Neural cell (in vitro differentiated cells): ENCODE results near the gene KRT40. TPM values are rescaled to one million over a fixed set of nuclear protein-coding genes. Genes with fewer than 3 reads are reported as not detected.

Source experiments
- H2AFZ ChIP-seq: fragments of 200-600, 300-800 bp; sonication (generic), shearing (Covaris generic); 2 replicates; pipeline ENCODE4 v1.6.0; 2014; ENCODE audit warnings: low read depth, mild to moderate bottlenecking, antibody characterized with exemption, low read length, moderate library complexity
- H3F3A ChIP-seq: fragments of 200-600 bp; shearing (Covaris generic); 2 replicates; pipeline ENCODE4 v1.6.1; 2016; ENCODE audit warnings: mild to moderate bottlenecking, moderate library complexity, mixed read lengths, antibody characterized with exemption, low read length; ENCODE audit not compliant: insufficient read depth, poor library complexity, severe bottlenecking
- H3K27ac ChIP-seq: fragments of 200-600, 300-800 bp; sonication (generic), shearing (Covaris generic); 2 replicates; pipeline ENCODE4 v1.5.1; 2014; ENCODE audit warnings: mild to moderate bottlenecking, low read length, moderate library complexity
- H3K27me3 ChIP-seq: fragments of 300-800, 200-600 bp; sonication (generic), shearing (Covaris generic); 2 replicates; pipeline ENCODE4 v1.6.0; 2014; ENCODE audit warnings: mild to moderate bottlenecking, low read depth, low read length, moderate library complexity; ENCODE audit not compliant: insufficient read depth
- H3K36me3 ChIP-seq: fragments of 300-800, 200-600 bp; sonication (generic), shearing (Covaris generic); 2 replicates; pipeline ENCODE4 v1.5.1; 2014; ENCODE audit warnings: mild to moderate bottlenecking, antibody characterized with exemption, low read length, moderate library complexity; ENCODE audit not compliant: insufficient read depth
- H3K4me2 ChIP-seq: fragments of 300-800, 200-600 bp; sonication (generic), shearing (Covaris generic); 2 replicates; pipeline ENCODE4 v1.6.0; 2014; ENCODE audit warnings: mild to moderate bottlenecking, low read length
- H3K4me3 ChIP-seq: fragments of 300-800, 200-600 bp; sonication (generic), shearing (Covaris generic); 2 replicates; pipeline ENCODE4 v1.5.1; 2014; ENCODE audit warnings: mild to moderate bottlenecking, low read length, moderate library complexity
- H3K79me2 ChIP-seq: fragments of 200-600 bp; shearing (Covaris generic); replicated peaks from 2 replicates; pipeline ENCODE4 v1.6.0; 2014; ENCODE audit warnings: mild to moderate bottlenecking, low read length, moderate library complexity; ENCODE audit not compliant: insufficient read depth
- H3K9ac ChIP-seq: fragments of 300-800, 200-600 bp; sonication (generic), shearing (Covaris generic); 2 replicates; pipeline ENCODE4 v1.6.1; 2016; ENCODE audit warnings: mild to moderate bottlenecking, low read length, mixed read lengths
- H3K9me2 ChIP-seq: fragments of 200-600 bp; shearing (Covaris generic); 2 replicates; pipeline ENCODE4 v1.6.1; 2016; ENCODE audit warnings: mild to moderate bottlenecking, low read length, mixed read lengths; ENCODE audit not compliant: insufficient read depth
- H3K9me3 ChIP-seq: fragments of 200-600, 300-800 bp; sonication (generic), shearing (Covaris generic); 2 replicates; pipeline ENCODE4 v1.6.1; 2016; ENCODE audit warnings: mild to moderate bottlenecking, mixed run types, low read length, moderate library complexity, mixed read lengths
- H4K20me1 ChIP-seq: fragments of 200-600 bp; shearing (Covaris generic); 2 replicates; pipeline ENCODE4 v1.6.1; 2016; ENCODE audit warnings: mild to moderate bottlenecking, mixed run types; ENCODE audit not compliant: insufficient read depth
- EP300 ChIP-seq: fragments of 450-650 bp; conservative IDR thresholded peaks from 2 replicates; pipeline ENCODE4 v1.6.1; 2014; ENCODE audit warnings: antibody characterized with exemption, mild to moderate bottlenecking, moderate library complexity; ENCODE audit not compliant: poor library complexity, severe bottlenecking
- EZH2 ChIP-seq: fragments of 200-600, 300-800 bp; shearing (Covaris generic), sonication (generic); IDR thresholded peaks from 2 replicates; pipeline ENCODE4 v1.6.1; 2014; ENCODE audit warnings: antibody characterized with exemption, low read length, borderline replicate concordance, mild to moderate bottlenecking; ENCODE audit not compliant: insufficient read depth, poor library complexity, severe bottlenecking
- MXI1 ChIP-seq: fragments of 450-650 bp; conservative IDR thresholded peaks from 2 replicates; pipeline ENCODE4 v1.6.1; 2014; ENCODE audit warnings: antibody characterized with exemption, mild to moderate bottlenecking; ENCODE audit not compliant: poor library complexity, severe bottlenecking
- POLR2AphosphoS5 ChIP-seq: IDR thresholded peaks from 2 replicates; pipeline ENCODE4 v1.6.1; 2012
- RAD21 ChIP-seq: fragments of 450-650 bp; conservative IDR thresholded peaks from 2 replicates; pipeline ENCODE4 v1.6.1; 2014; ENCODE audit warnings: antibody characterized with exemption, mild to moderate bottlenecking, moderate library complexity
- SMC3 ChIP-seq: fragments of 450-650 bp; conservative IDR thresholded peaks from 2 replicates; pipeline ENCODE4 v1.6.1; 2014; ENCODE audit warnings: antibody characterized with exemption, mild to moderate bottlenecking, moderate library complexity; ENCODE audit not compliant: poor library complexity
- TAF1 ChIP-seq: IDR thresholded peaks from 2 replicates; pipeline ENCODE4 v1.6.1; 2012; ENCODE audit warnings: low read depth
- polyA plus RNA-seq: library from polyadenylated mRNA; depleted of rRNA; stranded (reverse); fragments of >200 nt; gene quantifications from 2 replicates; pipeline ENCODE4 v1.2.3, GENCODE V29; 2014
- TF ChIP-seq, protein P1 (sequence below): IDR thresholded peaks from 2 replicates; pipeline ENCODE4 v1.6.1; 2012; ENCODE audit warnings: borderline replicate concordance
- TF ChIP-seq, protein P2 (sequence below): fragments of 450-650 bp; IDR thresholded peaks from 2 replicates; pipeline ENCODE4 v1.5.1; 2014; ENCODE audit warnings: antibody characterized with exemption, mild to moderate bottlenecking, moderate library complexity; ENCODE audit not compliant: poor library complexity, severe bottlenecking

Gene KRT40
- polyA plus RNA-seq, 1 donor from 2014 or later = not detected

DNA sequence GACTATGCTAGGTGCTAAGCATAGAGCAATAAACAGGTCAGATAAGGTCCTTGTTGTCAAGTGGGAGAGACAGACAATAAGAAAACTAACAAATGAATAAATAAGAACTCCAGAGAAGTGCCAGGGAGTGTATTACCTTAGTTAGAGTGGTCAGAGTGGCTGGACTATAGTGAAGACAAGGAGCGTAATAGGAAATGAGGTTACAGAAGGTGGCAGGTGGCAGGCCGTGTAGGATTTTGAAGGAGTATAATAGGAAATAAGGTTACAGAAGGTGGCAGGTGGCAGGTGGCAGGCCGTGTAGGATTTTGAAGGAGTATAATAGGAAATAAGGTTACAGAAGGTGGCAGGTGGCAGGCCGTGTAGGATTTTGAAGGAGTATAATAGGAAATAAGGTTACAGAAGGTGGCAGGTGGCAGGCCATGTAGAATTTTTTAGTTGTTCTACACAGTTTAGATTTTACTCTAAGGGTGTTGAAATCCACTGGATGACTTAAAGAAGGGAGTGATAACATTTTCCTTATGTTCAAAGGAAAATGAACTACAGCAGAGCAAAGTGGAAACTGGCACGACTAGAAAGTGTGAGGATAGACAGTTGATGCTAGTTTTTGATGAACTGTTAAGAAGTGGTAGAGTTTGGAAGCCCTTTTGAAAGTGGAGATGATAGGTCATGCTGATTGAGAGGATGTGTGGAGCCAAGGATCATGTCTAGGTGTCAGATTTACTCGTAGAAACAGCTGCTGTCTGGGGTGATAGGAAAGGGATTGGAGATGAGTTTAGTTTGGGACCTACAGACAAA is 28.4 kb upstream of the KRT40 start:
- no peaks in the 10 kb centered on the region for H3K9me2 ChIP-seq
- H4K20me1 ChIP-seq = no peaks in the 10 kb centered on the region
- H3K79me2 ChIP-seq = no peaks in the 10 kb centered on the region
- TF ChIP-seq EP300 (no peak), SMC3 (no peak), MXI1 (no peak), POLR2AphosphoS5 (no peak), EZH2 (no peak), TAF1 (no peak), RAD21 (no peak)
- TF ChIP-seq, protein P1, sequence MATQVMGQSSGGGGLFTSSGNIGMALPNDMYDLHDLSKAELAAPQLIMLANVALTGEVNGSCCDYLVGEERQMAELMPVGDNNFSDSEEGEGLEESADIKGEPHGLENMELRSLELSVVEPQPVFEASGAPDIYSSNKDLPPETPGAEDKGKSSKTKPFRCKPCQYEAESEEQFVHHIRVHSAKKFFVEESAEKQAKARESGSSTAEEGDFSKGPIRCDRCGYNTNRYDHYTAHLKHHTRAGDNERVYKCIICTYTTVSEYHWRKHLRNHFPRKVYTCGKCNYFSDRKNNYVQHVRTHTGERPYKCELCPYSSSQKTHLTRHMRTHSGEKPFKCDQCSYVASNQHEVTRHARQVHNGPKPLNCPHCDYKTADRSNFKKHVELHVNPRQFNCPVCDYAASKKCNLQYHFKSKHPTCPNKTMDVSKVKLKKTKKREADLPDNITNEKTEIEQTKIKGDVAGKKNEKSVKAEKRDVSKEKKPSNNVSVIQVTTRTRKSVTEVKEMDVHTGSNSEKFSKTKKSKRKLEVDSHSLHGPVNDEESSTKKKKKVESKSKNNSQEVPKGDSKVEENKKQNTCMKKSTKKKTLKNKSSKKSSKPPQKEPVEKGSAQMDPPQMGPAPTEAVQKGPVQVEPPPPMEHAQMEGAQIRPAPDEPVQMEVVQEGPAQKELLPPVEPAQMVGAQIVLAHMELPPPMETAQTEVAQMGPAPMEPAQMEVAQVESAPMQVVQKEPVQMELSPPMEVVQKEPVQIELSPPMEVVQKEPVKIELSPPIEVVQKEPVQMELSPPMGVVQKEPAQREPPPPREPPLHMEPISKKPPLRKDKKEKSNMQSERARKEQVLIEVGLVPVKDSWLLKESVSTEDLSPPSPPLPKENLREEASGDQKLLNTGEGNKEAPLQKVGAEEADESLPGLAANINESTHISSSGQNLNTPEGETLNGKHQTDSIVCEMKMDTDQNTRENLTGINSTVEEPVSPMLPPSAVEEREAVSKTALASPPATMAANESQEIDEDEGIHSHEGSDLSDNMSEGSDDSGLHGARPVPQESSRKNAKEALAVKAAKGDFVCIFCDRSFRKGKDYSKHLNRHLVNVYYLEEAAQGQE = no peak
- TF ChIP-seq, protein P2, sequence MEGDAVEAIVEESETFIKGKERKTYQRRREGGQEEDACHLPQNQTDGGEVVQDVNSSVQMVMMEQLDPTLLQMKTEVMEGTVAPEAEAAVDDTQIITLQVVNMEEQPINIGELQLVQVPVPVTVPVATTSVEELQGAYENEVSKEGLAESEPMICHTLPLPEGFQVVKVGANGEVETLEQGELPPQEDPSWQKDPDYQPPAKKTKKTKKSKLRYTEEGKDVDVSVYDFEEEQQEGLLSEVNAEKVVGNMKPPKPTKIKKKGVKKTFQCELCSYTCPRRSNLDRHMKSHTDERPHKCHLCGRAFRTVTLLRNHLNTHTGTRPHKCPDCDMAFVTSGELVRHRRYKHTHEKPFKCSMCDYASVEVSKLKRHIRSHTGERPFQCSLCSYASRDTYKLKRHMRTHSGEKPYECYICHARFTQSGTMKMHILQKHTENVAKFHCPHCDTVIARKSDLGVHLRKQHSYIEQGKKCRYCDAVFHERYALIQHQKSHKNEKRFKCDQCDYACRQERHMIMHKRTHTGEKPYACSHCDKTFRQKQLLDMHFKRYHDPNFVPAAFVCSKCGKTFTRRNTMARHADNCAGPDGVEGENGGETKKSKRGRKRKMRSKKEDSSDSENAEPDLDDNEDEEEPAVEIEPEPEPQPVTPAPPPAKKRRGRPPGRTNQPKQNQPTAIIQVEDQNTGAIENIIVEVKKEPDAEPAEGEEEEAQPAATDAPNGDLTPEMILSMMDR = no peak
- no peak overlapping the region for H2AFZ ChIP-seq
- H3K36me3 ChIP-seq = no peaks in the 10 kb centered on the region
- no peaks in the 10 kb centered on the region for H3K27me3 ChIP-seq
- H3K27ac ChIP-seq = no peak overlapping the region
- no peak overlapping the region for H3K9ac ChIP-seq
- H3K4me3 ChIP-seq = no peak overlapping the region
- H3K4me2 ChIP-seq = no peak overlapping the region
- no peaks in the 10 kb centered on the region for H3K9me3 ChIP-seq
- no peaks in the 10 kb centered on the region for H3F3A ChIP-seq

DNA sequence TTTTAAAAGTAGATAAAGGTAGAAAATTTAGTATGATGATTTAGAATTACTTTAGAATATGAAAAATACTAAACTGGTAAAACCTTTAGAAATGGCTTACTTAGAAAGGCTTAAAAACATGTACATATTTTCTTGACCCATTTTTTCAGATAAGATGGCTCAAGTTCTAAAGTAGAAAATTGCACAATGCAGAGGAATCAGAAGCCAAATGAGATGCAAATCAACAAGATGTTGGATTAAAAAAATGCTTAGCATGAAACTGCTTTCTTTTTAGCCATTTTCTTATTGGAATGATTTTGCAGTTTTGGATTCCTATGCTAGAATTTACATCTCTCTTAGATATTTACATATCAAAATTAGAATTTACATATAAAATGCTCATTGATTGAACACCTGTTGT is 26.3 kb upstream of the KRT40 start:
- Histone ChIP-seq H2AFZ (no peak overlapping the region), H3K27ac (no peak overlapping the region), H3K36me3 (no peaks in the 10 kb centered on the region), H3K79me2 (no peaks in the 10 kb centered on the region), H3K9ac (no peak overlapping the region), H3K27me3 (no peaks in the 10 kb centered on the region), H3K9me2 (no peaks in the 10 kb centered on the region), H3K9me3 (no peaks in the 10 kb centered on the region), H3K4me3 (no peak overlapping the region), H3K4me2 (no peak overlapping the region), H4K20me1 (no peaks in the 10 kb centered on the region), H3F3A (no peaks in the 10 kb centered on the region)
- TF ChIP-seq TAF1 (no peak), EZH2 (no peak), EP300 (no peak), RAD21 (no peak), SMC3 (no peak), MXI1 (no peak), POLR2AphosphoS5 (no peak)
- TF ChIP-seq, protein P1 = no peak
- TF ChIP-seq, protein P2 = no peak
